HG02970 (cell line): ENCODE measurements around the gene TMEM170B.

Experiments
- ATAC-seq: cut with Tn5 transposase; IDR thresholded peaks from one replicate; pipeline ENCODE4 v1.9.1; 2021; ENCODE audit warnings: mild to moderate bottlenecking, moderate library complexity, moderate number of reproducible peaks; ENCODE audit not compliant: unreplicated experiment, low FRiP score

Gene TMEM170B

DNA sequence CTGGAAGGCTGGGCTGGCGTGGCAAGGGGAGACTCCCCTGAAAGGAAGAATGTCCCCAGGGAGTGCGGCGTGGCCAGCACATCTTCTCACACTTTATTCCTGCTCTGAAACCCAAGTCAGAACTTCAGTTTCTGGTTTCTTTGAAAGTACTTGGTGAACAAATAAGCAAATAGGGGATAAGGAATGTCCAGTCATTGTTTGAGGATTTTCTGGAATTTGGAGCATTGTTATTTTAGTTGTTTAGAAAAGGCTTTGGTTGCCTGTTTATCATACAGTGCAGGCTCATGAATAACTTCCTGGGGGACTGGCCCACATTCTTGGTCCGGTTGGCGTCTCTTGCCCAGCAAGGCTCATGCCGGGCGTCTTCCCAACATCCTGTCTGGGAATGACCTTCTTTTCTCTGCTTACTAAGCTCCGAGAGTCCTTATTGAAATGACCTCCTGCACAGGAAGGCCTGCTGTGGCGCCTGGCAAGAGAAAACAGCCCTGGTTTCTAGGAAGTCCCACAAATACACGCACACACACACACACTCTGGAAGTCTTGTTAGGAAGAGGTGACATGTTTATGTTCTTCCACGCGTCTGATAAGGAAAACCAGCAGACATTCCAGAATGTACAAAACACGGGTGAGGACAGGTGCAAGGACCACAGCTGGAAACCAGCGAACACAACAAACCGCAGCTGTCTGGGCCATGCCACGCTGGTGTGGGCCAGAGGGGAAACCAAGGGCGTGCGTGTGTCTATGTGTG, 71.9 kb downstream of the TMEM170B start:
- ATAC-seq = no peak

DNA sequence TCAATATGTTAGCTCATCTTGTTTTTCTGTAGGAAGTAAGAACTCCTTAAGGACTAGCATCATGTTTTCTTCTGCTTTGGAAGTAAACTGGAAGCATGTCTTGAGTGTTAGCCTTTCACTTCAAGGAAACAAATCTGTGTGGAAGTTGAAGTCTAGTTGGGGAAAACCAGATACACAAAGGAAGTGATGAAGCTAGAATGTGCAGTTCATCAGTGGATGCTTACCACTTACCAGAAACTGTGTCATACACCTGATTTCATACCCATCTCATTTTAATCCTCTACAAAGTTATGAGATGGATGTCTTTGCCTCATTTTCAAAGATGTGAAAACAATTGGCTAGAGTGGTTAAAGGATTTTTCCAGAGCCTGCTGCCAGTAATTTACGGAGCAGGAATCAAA, 75.8 kb downstream of the TMEM170B start:
- no peak for ATAC-seq

DNA sequence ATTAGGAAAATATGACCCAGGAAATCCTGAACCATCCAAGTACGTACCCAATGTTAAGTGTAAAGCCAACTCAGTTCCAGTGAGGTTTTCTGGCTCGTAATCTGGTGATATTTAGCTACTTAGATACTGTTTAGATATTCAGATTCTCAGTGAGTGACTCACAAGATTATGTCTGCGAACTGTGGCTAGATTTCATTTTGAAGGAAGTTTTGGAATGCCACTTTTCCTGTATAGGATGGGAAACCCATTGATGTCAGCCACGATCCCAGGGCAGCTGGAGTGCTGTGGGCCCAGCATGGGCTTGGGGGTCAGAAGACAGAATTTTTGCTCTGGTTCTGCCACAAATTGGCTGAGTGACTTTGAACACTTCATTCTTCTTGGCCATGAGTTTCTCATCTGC, 76.3 kb downstream of the TMEM170B start:
- no peak for ATAC-seq

DNA sequence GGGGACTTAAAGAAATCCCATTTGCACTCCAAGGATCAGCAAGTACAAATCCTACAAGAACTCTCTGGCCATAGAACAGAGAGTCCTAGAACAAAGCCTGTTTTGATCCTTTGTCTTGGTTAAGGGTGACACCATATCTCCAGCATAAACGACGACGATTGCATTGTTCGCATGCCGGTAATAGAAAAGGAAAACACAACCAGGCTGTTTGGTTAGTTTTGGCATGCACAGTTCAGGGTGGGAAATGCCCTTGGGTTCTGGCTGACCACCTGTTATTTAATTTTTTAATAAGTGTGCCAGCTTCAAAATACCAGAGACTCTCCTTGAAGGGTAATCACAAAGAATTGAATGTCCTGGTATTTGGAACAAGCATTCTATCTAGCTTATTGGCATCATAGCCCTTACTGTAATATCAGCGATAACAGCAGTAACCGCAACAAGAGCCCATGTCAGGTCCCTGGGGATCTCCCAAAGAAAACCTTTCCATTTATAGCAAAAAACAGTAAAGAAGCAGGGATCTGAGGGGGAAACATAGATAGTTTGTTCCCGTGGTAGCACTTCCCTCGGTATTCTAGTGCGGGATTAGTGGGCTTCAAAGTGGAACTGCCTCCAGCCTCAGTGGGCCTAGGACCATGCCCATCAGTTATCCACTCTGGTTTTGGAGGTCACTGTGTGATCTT, 77.1 kb downstream of the TMEM170B start:
- ATAC-seq = no peak

DNA sequence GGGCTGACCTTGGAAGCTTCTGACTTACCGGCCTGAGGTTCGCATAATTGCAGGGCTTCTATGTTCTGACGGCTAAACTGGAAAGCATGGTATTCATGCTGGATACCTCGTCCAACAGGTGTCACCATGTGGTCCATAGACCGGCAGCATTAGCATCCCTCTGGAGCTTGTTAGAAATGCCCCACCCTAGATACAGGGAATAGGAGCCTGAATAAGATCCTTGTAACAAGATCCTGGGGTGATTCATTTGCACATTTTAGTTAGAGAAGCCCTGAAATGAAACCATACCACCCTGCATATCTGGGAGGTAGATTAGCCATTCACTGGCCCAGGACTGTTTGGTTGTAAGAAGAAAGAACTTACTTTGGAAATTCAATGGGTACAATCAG, 77.7 kb downstream of the TMEM170B start:
- no peak for ATAC-seq

DNA sequence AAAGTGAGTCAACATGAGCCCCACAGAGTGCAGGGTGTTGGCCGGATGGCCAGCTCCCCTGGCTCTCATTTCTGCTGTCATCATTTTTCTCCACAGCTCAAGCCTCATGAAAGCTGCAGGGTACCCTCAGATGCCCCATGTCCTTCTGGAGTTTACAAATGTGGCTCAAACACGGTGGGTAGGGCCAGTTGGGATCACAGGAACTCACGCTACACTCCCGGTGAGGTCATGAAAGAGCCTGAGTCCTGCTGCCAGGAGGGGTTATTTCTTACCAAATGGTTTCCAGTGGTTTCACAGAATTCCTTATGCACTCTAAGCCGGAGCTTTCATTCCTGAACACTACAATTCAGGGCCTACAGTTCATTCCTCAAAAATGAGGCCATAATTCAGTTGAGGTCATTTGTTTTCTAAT, 78.7 kb downstream of the TMEM170B start:
- ATAC-seq = no peak

DNA sequence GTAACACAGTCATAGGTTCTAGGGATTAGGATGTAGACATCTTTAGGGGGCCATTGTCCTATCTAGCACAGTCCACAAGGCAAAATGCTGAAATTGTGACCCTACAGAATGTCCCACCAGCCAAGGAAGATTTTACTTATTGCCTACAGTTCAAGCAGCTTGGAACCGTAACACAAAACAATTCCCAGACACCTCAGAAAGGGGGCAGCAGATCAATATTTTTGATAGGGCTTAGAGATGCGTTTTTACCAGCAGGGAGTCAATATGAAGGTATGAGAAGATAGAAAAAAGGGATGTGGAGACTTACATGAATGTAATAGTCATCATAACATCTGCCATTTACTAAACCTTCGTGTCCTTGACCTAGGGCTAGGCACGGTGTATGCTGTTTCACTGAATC, 81.0 kb downstream of the TMEM170B start:
- ATAC-seq = no peak

DNA sequence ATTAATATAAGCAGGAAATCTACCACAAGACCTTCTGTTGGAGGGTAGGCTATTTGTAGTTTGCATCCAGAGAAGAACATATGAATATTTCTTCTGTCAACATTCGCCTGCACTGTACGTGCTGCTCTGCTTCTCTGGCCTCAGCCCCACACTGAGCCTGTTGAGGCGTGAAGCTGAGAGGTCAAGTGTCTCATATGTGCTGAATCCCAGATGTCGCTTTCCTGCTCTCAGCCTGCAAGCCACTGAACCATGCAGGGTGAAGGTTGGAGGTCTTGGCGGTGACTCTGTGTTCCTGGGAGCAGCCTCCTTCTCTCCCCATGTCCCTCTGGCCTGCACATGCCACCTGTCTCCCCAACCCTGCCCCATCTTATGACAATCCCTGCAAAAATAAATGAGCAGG, 83.6 kb downstream of the TMEM170B start:
- ATAC-seq = no peak

DNA sequence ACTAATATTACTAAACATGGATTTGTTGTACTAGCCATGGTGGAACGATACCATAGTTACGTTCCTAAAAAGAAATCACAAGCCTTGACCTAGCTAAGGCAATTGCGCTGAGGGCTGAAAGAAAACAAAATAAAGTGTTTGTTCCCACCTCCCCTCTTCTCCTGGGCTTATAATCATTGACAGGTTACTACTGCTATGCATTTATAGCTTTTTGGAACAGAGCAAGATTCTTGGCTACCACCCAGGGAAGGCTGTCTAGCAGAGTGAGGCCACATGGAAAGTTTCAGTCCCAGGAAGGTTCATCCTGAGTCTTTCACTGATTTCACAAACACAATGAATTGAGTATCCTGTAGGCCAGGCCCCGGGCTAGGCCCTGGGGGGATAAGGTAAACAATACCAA, 84.6 kb downstream of the TMEM170B start:
- ATAC-seq = no peak

DNA sequence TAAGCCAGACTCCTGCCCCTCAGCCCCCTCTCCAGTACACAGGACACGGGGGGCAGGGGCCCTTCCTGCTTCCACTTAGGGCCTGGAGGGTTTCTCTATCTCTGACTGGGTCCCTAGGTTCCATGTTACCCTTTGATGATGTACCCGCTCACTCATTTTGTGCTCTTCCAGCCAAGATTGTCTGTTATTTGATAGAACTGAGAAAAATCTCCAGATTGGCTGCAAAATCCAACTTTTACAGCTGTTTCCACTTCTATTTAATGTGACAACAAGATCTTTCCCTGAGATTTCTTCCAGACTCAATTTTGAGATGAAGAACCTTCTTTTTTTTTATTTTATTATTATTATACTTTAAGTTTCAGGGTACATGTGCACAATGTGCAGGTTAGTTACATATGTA, 85.7 kb downstream of the TMEM170B start:
- ATAC-seq = no peak

DNA sequence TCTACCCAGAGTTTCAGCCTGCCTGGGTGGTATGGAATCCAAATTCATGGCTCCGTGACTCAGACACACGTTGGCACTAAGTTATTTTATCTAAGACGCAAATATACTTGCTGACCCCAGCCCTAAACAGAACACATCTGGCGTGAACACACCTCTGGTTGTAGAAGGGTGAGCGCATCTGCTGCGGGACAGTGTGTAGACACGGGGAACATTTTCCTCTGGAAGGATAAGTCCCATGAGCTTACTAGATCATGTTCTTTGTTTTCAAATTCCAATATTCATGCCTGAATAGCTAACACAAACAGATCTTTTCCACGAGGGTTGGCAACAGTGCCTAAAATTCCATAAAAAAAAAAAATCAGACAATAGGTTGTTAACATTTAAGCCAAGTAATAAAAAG, 87.8 kb downstream of the TMEM170B start:
- no peak for ATAC-seq

DNA sequence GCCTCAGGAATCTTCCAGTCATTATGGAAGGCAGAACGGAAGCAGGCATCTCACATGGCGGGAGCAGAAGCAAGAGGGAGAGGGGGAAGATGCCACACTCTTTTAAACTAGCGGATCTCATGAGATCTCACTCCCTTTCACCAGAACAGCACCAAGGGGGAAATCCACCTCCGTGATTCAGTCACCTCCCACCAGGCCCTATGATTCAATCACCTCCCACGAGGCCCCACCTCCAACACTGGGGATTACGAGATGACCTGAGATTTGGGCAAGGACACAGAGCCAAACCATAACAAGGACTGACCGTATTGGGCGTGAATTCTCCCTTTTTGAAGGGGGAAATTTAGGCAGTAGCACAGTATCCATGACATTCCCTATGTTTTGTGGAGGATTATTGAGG, 88.8 kb downstream of the TMEM170B start:
- ATAC-seq = no peak

DNA sequence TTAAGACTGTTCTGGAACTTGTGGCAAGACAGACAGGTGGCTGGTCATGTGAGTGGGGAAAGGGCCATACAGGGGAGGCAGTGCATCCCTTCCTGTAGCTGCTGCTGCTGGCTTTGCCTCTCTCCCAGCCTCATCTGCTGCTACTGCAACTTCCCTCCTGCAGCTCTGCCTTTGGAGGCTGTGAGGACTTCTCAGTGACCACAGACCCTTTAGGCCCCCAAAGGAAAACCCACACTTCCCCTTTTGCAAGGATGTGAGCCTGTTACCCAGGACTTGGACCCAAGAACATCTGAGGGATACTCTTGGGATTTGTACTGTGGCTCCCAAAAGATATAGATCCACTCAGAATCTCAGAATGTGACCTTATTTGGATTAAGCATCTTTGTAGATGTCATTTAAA, 91.0 kb downstream of the TMEM170B start:
- ATAC-seq = no peak

DNA sequence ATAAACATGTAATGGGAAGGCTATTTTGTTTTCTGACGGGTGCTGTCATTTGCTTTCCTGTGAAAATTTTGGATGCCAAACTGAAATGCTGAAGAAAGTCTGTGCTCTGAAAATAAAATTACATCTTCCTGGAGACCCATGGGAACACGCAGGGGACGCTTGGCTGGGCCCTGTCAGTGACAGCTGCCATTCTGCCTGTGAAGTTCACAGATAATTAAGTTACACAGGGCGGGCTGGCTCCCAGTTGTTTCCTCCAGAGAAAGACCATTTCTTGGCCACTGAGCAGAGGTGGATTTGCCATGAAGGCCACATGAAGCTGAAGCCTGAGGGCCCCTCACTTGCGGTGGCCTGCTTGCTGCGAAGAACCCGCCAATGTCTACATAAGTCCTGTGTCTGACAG, 93.5 kb downstream of the TMEM170B start:
- ATAC-seq = no peak

DNA sequence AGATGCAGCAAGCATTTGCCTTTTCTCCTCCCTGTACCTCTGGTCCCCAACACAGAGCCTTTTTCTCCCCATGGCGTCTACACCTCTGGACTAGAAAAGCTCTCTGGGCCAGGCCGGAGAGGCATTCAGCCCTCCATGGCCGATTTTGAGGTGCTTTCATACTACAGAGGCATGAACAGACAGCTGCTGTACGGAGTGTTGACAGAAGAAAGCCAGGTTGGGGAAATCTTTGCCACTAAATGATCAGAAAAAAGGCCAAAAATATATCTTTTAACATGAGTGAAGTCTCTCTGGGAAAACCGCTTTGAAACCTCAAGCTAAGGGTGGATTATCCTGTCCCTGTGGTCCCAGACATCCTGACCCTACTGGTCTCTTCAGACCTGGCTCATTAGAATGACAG, 94.0 kb downstream of the TMEM170B start:
- ATAC-seq = no peak

DNA sequence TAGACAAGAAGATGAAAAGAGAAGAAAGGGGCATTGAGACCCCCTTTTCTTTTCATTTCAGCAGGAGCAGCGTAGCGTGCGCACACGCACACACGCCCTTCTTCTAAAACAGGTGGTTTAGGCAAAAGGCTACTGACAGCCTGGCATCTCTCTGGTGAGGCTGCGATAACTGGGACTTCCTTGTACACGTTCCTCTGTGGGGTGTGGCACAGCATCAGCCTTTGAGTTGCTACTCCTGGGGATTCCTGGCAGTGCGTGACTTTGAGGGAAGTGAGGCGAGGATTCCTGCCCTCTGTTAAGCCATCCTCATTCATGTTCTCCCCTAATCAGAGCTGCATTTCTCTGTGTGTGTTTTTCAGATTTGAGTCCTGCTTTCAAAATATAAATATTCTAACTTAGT, 94.7 kb downstream of the TMEM170B start:
- no peak for ATAC-seq

DNA sequence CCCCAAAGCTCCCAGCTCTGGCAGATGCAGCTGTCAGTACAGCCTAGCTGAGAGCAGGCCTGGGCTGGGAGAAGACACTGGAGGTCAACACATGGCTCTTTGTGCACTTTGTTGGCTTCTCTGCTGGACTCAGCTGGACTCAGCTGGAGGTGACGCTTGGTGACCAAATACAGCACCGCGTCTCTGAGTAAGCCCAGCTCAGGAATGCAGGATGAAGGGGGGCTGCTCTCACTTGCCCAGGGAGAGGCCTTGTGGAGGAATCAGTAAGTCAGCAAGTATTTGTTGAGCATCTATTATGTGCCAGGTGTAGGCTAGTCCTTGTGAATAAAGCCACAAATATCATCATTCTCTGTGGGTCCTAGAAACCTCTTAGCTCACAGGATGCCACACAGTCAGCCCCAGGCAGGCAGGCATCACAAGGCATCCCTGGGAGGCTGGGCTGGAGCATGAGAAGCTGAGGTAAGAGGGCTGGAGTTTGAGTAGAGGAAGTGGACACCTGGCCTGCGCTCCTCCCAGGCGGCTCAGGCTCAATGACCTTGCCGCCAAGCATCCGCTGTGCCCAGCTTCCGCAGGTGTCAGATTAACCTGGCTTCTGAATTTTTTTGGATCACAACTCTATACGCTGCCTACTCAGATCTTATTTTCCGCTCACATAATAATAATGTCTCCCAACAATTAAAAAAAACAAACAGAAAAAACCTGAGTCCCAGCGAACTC, 95.4 kb downstream of the TMEM170B start:
- ATAC-seq = no peak
